WTC11 (cell line): ENCODE results near the gene KRTAP5-7. TPM values are rescaled to one million over a fixed set of nuclear protein-coding genes. Genes with fewer than 3 reads are reported as not detected.

Experiments used
- ATAC-seq: fragments of 200-7000 bp; cut with Tn5 transposase; 2 replicates; pipeline ENCODE4 v1.10.0; 2021; ENCODE audit warnings: mild to moderate bottlenecking, moderate library complexity
- CTCF ChIA-PET: fragments of 300-600 bp; sonication (Branson Sonifier 250); formaldehyde crosslinking; loops from one replicate; lab custom pipeline; 2021; ENCODE audit warnings: antibody characterized with exemption; lab: Charles Lee
- POLR2A ChIA-PET: fragments of 350-600 bp; sonication (Branson Sonifier 250); formaldehyde crosslinking; loops from one replicate; lab custom pipeline; 2021; ENCODE audit warnings: antibody characterized with exemption; lab: Charles Lee
- DNase-seq: peaks from one replicate; pipeline ENCODE4 v3.0.0; 2021; ENCODE audit warnings: low spot score
- H3K27ac Mint-ChIP-seq: 2 replicates; pipeline ENCODE4 v1.8.0; 2021; ENCODE audit warnings: mixed read lengths
- H3K27me3 Mint-ChIP-seq: 2 replicates; pipeline ENCODE4 v1.8.0; 2021; ENCODE audit warnings: low read depth, mild to moderate bottlenecking, moderate library complexity, mixed read lengths
- H3K36me3 Mint-ChIP-seq: 2 replicates; pipeline ENCODE4 v1.8.0; 2021; ENCODE audit warnings: mixed read lengths
- H3K4me1 Mint-ChIP-seq: 2 replicates; pipeline ENCODE4 v1.8.0; 2022; ENCODE audit warnings: mixed read lengths
- H3K4me3 Mint-ChIP-seq: 2 replicates; pipeline ENCODE4 v1.8.0; 2021; ENCODE audit warnings: mild to moderate bottlenecking, moderate library complexity, mixed read lengths
- H3K9me3 Mint-ChIP-seq: 2 replicates; pipeline ENCODE4 v1.8.0; 2021; ENCODE audit warnings: mixed read lengths
- CBFB ChIP-seq: sonication (generic); formaldehyde crosslinking; IDR thresholded peaks from 2 replicates; pipeline ENCODE4 v1.8.1; 2022; ENCODE audit warnings: mild to moderate bottlenecking, low read depth, missing genetic modification reagents
- CREB1 ChIP-seq: sonication (generic); formaldehyde crosslinking; IDR thresholded peaks from 2 replicates; pipeline ENCODE4 v1.8.0; 2023; ENCODE audit warnings: mild to moderate bottlenecking, missing genetic modification reagents
- ELF4 ChIP-seq: sonication (generic); formaldehyde crosslinking; IDR thresholded peaks from 2 replicates; pipeline ENCODE4 v1.8.1; 2022; ENCODE audit warnings: low read depth, mild to moderate bottlenecking, moderate library complexity, missing genetic modification reagents
- EMX1 ChIP-seq: fragments of 250-450 bp; sonication (Bioruptor Pico); IDR thresholded peaks from 2 replicates; pipeline ENCODE4 v1.8.0; 2021; ENCODE audit warnings: mild to moderate bottlenecking
- ESRRA ChIP-seq: sonication (generic); formaldehyde crosslinking; IDR thresholded peaks from 2 replicates; pipeline ENCODE4 v1.8.1; 2022; ENCODE audit warnings: mild to moderate bottlenecking, missing genetic modification reagents, borderline replicate concordance
- FOXJ3 ChIP-seq: sonication (generic); formaldehyde crosslinking; IDR thresholded peaks from 2 replicates; pipeline ENCODE4 v1.9.0; 2021; ENCODE audit warnings: missing genetic modification reagents, mild to moderate bottlenecking, borderline replicate concordance
- FOXP4 ChIP-seq: sonication (generic); formaldehyde crosslinking; IDR thresholded peaks from 2 replicates; pipeline ENCODE4 v1.8.0; 2022; ENCODE audit warnings: mild to moderate bottlenecking, missing genetic modification reagents
- JAZF1 ChIP-seq: fragments of 250-450 bp; sonication (Bioruptor Pico); IDR thresholded peaks from 2 replicates; pipeline ENCODE4 v1.9.0; 2021; ENCODE audit warnings: moderate library complexity, mild to moderate bottlenecking, inconsistent platforms
- NFATC4 ChIP-seq: fragments of 250-450 bp; sonication (Bioruptor Pico); IDR thresholded peaks from 2 replicates; pipeline ENCODE4 v1.9.0; 2021; ENCODE audit warnings: mild to moderate bottlenecking
- NFYB ChIP-seq: sonication (generic); formaldehyde crosslinking; conservative IDR thresholded peaks from 2 replicates; pipeline ENCODE4 v1.8.0; 2022; ENCODE audit warnings: low read depth, missing genetic modification reagents
- NR2C2 ChIP-seq: sonication (generic); formaldehyde crosslinking; IDR thresholded peaks from 2 replicates; pipeline ENCODE4 v1.8.0; 2022; ENCODE audit warnings: mild to moderate bottlenecking, missing genetic modification reagents
- TEAD4 ChIP-seq: sonication (generic); formaldehyde crosslinking; IDR thresholded peaks from 2 replicates; pipeline ENCODE4 v1.8.0; 2022; ENCODE audit warnings: mild to moderate bottlenecking, missing genetic modification reagents
- ZNF219 ChIP-seq: sonication (generic); formaldehyde crosslinking; IDR thresholded peaks from 2 replicates; pipeline ENCODE4 v1.8.0; 2023; ENCODE audit warnings: missing genetic modification reagents, mild to moderate bottlenecking, borderline replicate concordance
- ZNF263 ChIP-seq: sonication (generic); formaldehyde crosslinking; IDR thresholded peaks from 2 replicates; pipeline ENCODE4 v1.8.1; 2022; ENCODE audit warnings: low read depth, mild to moderate bottlenecking, moderate library complexity, missing genetic modification reagents
- ZNF671 ChIP-seq: fragments of 250-450 bp; sonication (Bioruptor Pico); IDR thresholded peaks from 2 replicates; pipeline ENCODE4 v1.8.0; 2021; ENCODE audit warnings: mild to moderate bottlenecking
- total RNA-seq: library from RNA; stranded (reverse); gene quantifications from 3 replicates; pipeline ENCODE4 v1.2.3, GENCODE V29; 2021
- TF ChIP-seq, protein P1 (sequence below): sonication (generic); formaldehyde crosslinking; IDR thresholded peaks from 2 replicates; pipeline ENCODE4 v1.8.1; 2023; ENCODE audit warnings: mild to moderate bottlenecking, missing genetic modification reagents
- TF ChIP-seq, protein P2 (sequence below): sonication (generic); formaldehyde crosslinking; IDR thresholded peaks from 2 replicates; pipeline ENCODE4 v1.8.0; 2023; ENCODE audit warnings: mild to moderate bottlenecking, missing genetic modification reagents

Gene KRTAP5-7
- total RNA-seq, 1 experiment from 2014 or later = 0.11 TPM

DNA sequence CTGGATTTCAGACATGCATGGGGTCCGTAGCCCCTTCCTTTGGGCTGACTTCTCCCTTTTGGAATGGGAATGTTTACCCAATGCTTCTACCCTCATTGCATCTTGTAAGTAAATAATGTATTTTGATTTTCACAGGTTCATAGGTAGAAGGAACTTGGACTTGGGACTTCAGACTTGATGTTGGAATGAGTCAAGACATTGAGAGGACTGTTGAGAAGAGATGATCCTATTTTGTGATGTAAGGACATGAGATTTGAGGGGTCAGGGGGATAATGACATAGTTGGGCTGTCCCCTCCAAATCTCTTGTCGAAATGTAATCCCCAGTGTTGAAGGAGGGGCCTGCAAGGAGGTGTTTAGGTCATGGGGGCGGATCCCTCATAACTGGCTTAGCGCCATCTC lies 37.4 kb downstream of the KRTAP5-7 start:
- Mint-ChIP-seq H3K4me3 (no peak overlapping the region), H3K36me3 (no peaks in the 10 kb centered on the region), H3K27ac (no peak overlapping the region)
- ATAC-seq (no peak), DNase-seq (no peak)
- TF ChIP-seq CBFB (CRISPR knock-in tag) = no peak
- no peak for TF ChIP-seq FOXJ3 (CRISPR knock-in tag)
- no peak for TF ChIP-seq ESRRA (CRISPR knock-in tag)
- TF ChIP-seq NFATC4 = no peak
- no peak for TF ChIP-seq ZNF219 (CRISPR knock-in tag)
- TF ChIP-seq, all 79 proteins: peak for 0
- H3K27me3 Mint-ChIP-seq = peaks cover 15% of the 10 kb centered on the region
- ChIA-PET CTCF (interaction anchor here (1.6 to 6.3 kb wide), 4 partner anchors 16 to 32 kb away, joined by 4 to 41 read pairs (median 14); partner anchors contain the start of genes KRTAP5-11 and KRTAP5-9), POLR2A (no interaction called here)
- peaks cover 23% of the 10 kb centered on the region for H3K9me3 Mint-ChIP-seq
- H3K4me1 Mint-ChIP-seq = peaks cover 31% of the 10 kb centered on the region

DNA sequence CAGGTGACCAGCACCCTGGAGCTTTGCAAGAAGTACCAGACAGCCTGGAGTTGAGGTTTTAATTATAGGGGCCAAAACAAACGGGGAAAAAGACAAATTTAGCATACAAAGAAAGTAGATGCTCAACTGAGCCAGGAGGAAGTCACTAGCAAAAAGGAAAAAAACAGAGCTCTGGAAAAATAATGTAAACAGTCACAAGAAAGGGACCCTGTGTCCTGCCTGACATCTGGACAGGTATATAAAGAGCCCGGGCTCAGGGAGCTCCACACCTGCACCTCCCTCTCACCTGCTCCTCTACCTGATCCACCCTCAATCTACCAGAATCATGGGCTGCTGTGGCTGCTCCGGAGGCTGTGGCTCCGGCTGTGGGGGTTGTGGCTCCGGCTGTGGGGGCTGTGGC lies 38.2 kb downstream of the KRTAP5-7 start, which contains the start of gene KRTAP5-10:
KRTAP5-10 (plus strand) TSS at position 301 of the 400 bp plus-strand sequence; CDS start at position 326, 25 bp downstream.
- DNase-seq = no peak
- H3K4me3 Mint-ChIP-seq = no peak within 1 kb of the TSS

More for the DNA sequence above, 38.2 kb downstream of the KRTAP5-7 start, which contains the start of gene KRTAP5-10:
- TF ChIP-seq ESRRA (CRISPR knock-in tag) = no peak
- no peak for TF ChIP-seq TEAD4 (CRISPR knock-in tag)
- TF ChIP-seq NFATC4 = no peak
- TF ChIP-seq FOXP4 (CRISPR knock-in tag) = no peak
- TF ChIP-seq NFYB (CRISPR knock-in tag) = no peak
- no peak for TF ChIP-seq JAZF1 (CRISPR knock-in tag)
- no peak for TF ChIP-seq FOXJ3 (CRISPR knock-in tag)
- no peak for TF ChIP-seq ZNF263 (CRISPR knock-in tag)
- TF ChIP-seq, protein P1, sequence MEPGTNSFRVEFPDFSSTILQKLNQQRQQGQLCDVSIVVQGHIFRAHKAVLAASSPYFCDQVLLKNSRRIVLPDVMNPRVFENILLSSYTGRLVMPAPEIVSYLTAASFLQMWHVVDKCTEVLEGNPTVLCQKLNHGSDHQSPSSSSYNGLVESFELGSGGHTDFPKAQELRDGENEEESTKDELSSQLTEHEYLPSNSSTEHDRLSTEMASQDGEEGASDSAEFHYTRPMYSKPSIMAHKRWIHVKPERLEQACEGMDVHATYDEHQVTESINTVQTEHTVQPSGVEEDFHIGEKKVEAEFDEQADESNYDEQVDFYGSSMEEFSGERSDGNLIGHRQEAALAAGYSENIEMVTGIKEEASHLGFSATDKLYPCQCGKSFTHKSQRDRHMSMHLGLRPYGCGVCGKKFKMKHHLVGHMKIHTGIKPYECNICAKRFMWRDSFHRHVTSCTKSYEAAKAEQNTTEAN = no peak
- TF ChIP-seq ELF4 (CRISPR knock-in tag) = no peak
- TF ChIP-seq ZNF219 (CRISPR knock-in tag) = no peak
- no peak for TF ChIP-seq CREB1 (CRISPR knock-in tag)
- TF ChIP-seq, protein P2, sequence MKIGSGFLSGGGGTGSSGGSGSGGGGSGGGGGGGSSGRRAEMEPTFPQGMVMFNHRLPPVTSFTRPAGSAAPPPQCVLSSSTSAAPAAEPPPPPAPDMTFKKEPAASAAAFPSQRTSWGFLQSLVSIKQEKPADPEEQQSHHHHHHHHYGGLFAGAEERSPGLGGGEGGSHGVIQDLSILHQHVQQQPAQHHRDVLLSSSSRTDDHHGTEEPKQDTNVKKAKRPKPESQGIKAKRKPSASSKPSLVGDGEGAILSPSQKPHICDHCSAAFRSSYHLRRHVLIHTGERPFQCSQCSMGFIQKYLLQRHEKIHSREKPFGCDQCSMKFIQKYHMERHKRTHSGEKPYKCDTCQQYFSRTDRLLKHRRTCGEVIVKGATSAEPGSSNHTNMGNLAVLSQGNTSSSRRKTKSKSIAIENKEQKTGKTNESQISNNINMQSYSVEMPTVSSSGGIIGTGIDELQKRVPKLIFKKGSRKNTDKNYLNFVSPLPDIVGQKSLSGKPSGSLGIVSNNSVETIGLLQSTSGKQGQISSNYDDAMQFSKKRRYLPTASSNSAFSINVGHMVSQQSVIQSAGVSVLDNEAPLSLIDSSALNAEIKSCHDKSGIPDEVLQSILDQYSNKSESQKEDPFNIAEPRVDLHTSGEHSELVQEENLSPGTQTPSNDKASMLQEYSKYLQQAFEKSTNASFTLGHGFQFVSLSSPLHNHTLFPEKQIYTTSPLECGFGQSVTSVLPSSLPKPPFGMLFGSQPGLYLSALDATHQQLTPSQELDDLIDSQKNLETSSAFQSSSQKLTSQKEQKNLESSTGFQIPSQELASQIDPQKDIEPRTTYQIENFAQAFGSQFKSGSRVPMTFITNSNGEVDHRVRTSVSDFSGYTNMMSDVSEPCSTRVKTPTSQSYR = no peak
- no peak for TF ChIP-seq NR2C2
- no peak for TF ChIP-seq ZNF671
- TF ChIP-seq EMX1 (CRISPR knock-in tag) = no peak
- no peak for ATAC-seq
- Mint-ChIP-seq H3K27ac (no peak within 1 kb of the TSS), H3K36me3 (no peaks in the 10 kb centered on the region), H3K27me3 (peaks cover 12% of the 10 kb centered on the region), H3K4me1 (peaks cover 31% of the 10 kb centered on the region), H3K9me3 (peaks cover 15% of the 10 kb centered on the region)
- POLR2A ChIA-PET = interaction anchor here (0.6 to 0.8 kb wide), 2 partner anchors 16 to 626 kb away, joined by 3 to 4 read pairs; no protein-coding TSS in a partner anchor
- CTCF ChIA-PET = interaction anchor here (6.3 kb wide), 1 partner anchor 15 kb away, joined by 41 read pairs; no protein-coding TSS in a partner anchor
